Measurements from ENCODE around the gene TMC7.

Gene TMC7

GRCh38 chr16:18966791-18967190, 16.9 kb upstream of the TMC7 start:
- no peaks in the 10 kb centered on the region for H3K27me3 ChIP-seq (replicated peaks; ENCODE audit: insufficient read depth, low read length)
- no peak overlapping the region for H3K9ac ChIP-seq (ENCODE audit: low read length)
- no peaks in the 10 kb centered on the region for H3K36me3 ChIP-seq (replicated peaks; ENCODE audit: insufficient read depth, low read length)
- H3F3A ChIP-seq (ENCODE audit: insufficient read depth, low read length), result no peaks in the 10 kb centered on the region
- no peaks in the 10 kb centered on the region for H3K9me2 ChIP-seq (replicated peaks; ENCODE audit: insufficient read depth, low read length)
- H2AFZ ChIP-seq (ENCODE audit: low read length), result no peak overlapping the region
- no peak for DNase-seq
- H3K4me3 ChIP-seq (ENCODE audit: low read length), result no peak overlapping the region
- H3K9me3 ChIP-seq (replicated peaks; ENCODE audit: insufficient read depth, low read length), result no peaks in the 10 kb centered on the region
- no peaks in the 10 kb centered on the region for H4K20me1 ChIP-seq (ENCODE audit: insufficient read depth, low read length)
- no peaks in the 10 kb centered on the region for H3K4me1 ChIP-seq (ENCODE audit: low read length)
- no peak for TF ChIP-seq CTCF (IDR thresholded peaks at IDR 0.05; ENCODE audit: low read length)
- no peak for TF ChIP-seq EZH2phosphoT487 (IDR thresholded peaks at IDR 0.05; ENCODE audit: low read length)
- no peak for TF ChIP-seq EZH2 (optimal IDR thresholded peaks at IDR 0.05; ENCODE audit: low read depth, low read length)
- no peak overlapping the region for H3K27ac ChIP-seq (ENCODE audit: low read length)
- no peaks in the 10 kb centered on the region for H3K79me2 ChIP-seq (ENCODE audit: low read length)
- H3K4me2 ChIP-seq (ENCODE audit: low read depth, low read length), result no peak overlapping the region

GRCh38 chr16:18969050-18969854, 14.5 kb upstream of the TMC7 start:
- Histone ChIP-seq H3K79me2 (ENCODE audit: low read length) (no peaks in the 10 kb centered on the region), H3K9me2 (replicated peaks; ENCODE audit: insufficient read depth, low read length) (no peaks in the 10 kb centered on the region), H3K9ac (ENCODE audit: low read length) (no peak overlapping the region), H3K9me3 (replicated peaks; ENCODE audit: insufficient read depth, low read length) (no peaks in the 10 kb centered on the region), H2AFZ (ENCODE audit: low read length) (peak overlapping the region; percentile 84), H3F3A (ENCODE audit: insufficient read depth, low read length) (no peaks in the 10 kb centered on the region), H3K4me2 (ENCODE audit: low read depth, low read length) (peak overlapping the region; percentile 73), H3K27me3 (replicated peaks; ENCODE audit: insufficient read depth, low read length) (no peaks in the 10 kb centered on the region), H4K20me1 (ENCODE audit: insufficient read depth, low read length) (no peaks in the 10 kb centered on the region), H3K4me1 (ENCODE audit: low read length) (no peaks in the 10 kb centered on the region), H3K36me3 (replicated peaks; ENCODE audit: insufficient read depth, low read length) (no peaks in the 10 kb centered on the region), H3K4me3 (ENCODE audit: low read length) (peak overlapping the region; percentile 51), H3K27ac (ENCODE audit: low read length) (no peak overlapping the region)
- peak; percentile 68 for DNase-seq
- no peak for TF ChIP-seq EZH2phosphoT487 (IDR thresholded peaks at IDR 0.05; ENCODE audit: low read length)
- peak; percentile 90 for TF ChIP-seq CTCF (IDR thresholded peaks at IDR 0.05; ENCODE audit: low read length)

GRCh38 chr16:18969855-18970240, 13.9 kb upstream of the TMC7 start:
- Histone ChIP-seq H3K79me2 (ENCODE audit: low read length) (no peaks in the 10 kb centered on the region), H3K27me3 (replicated peaks; ENCODE audit: insufficient read depth, low read length) (no peaks in the 10 kb centered on the region), H3K4me1 (ENCODE audit: low read length) (no peaks in the 10 kb centered on the region), H3K27ac (ENCODE audit: low read length) (no peak overlapping the region), H4K20me1 (ENCODE audit: insufficient read depth, low read length) (no peaks in the 10 kb centered on the region), H3F3A (ENCODE audit: insufficient read depth, low read length) (no peaks in the 10 kb centered on the region), H3K9me2 (replicated peaks; ENCODE audit: insufficient read depth, low read length) (no peaks in the 10 kb centered on the region), H3K36me3 (replicated peaks; ENCODE audit: insufficient read depth, low read length) (no peaks in the 10 kb centered on the region), H3K9me3 (replicated peaks; ENCODE audit: insufficient read depth, low read length) (no peaks in the 10 kb centered on the region), H3K4me2 (ENCODE audit: low read depth, low read length) (no peak overlapping the region), H2AFZ (ENCODE audit: low read length) (no peak overlapping the region), H3K4me3 (ENCODE audit: low read length) (no peak overlapping the region), H3K9ac (ENCODE audit: low read length) (no peak overlapping the region)
- no peak for DNase-seq
- TF ChIP-seq EZH2phosphoT487 (IDR thresholded peaks at IDR 0.05; ENCODE audit: low read length) (no peak), CTCF (IDR thresholded peaks at IDR 0.05; ENCODE audit: low read length) (no peak), EZH2 (optimal IDR thresholded peaks at IDR 0.05; ENCODE audit: low read depth, low read length) (no peak)
